Measurements from ENCODE around the gene SLC52A3.
"Not testable (repeated sequence)": the region's sequence is repeated elsewhere in the genome, so short reads cannot be mapped to it uniquely, and the experiment has no call there.

SLC52A3 gene

GRCh38 chr20:725491-725890 lies 42.8 kb downstream of the SLC52A3 start:
- DNase-seq: no peak

DNA sequence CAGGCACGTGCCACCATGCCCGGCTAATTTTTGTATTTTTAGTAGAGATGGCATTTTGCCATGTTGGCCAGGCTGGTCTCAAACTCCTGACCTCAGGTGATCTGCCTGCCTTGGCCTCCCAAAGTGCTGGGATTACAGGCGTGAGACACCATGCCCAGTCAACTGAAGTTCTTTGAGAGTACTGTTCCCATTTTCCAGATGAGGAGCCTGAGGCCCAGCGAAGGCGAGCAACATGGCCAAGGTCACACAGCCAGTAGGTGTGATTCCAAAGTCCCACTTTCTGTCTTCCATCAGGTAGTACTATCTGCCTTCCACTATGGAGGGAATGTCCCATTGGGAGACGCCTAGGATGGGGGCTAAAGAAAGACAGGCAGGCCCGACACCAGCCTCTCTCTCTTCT lies 43.5 kb downstream of the SLC52A3 start:
- not testable (repeated sequence) for DNase-seq

- DNase-seq: no peak
Observed at GRCh38 chr20:723756-724155, 44.5 kb downstream of the SLC52A3 start.

DNA sequence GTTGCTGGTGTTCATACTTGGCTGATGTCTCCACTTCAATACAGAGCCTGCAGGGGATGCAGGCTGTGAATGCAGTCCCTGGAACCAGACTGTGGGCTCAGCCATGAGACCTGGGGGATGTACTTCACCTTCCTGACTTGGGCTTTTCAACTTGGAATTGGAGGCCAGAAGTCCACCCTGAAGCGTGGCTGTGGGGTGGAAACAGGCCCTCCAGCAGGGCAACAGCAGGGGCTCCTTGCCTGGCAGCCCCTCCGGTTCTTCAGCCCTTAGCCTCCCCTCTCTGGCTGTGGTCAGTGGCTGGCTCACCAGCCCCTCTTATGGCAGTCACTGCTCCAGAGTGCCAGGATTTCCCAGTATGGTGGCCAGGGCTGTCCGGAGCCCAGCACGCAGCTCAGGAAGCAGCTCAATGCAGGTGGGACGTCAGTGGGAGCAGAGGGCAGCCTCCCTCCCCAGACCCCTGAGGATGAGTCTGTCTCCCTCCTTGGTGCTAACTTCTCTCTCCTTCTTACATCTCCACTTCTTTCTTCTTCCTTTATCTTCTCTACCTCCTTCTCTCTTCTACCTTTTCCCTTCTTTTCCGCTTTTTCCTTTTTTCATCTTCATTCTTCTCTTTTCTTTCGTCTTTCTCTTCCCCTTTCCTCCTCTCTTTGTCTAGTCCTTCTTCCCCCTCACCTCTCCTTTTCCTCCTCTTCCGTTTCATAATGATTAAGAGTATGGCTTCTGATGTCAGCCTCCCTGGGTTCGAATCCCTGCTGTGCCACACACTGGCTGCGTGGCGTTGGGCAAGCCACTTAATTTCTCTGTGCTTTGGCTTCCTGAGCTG lies 45.3 kb downstream of the SLC52A3 start:
- no peak for DNase-seq

- DNase-seq: no peak
Observed at GRCh38 chr20:721876-722275, 46.4 kb downstream of the SLC52A3 start.

DNA sequence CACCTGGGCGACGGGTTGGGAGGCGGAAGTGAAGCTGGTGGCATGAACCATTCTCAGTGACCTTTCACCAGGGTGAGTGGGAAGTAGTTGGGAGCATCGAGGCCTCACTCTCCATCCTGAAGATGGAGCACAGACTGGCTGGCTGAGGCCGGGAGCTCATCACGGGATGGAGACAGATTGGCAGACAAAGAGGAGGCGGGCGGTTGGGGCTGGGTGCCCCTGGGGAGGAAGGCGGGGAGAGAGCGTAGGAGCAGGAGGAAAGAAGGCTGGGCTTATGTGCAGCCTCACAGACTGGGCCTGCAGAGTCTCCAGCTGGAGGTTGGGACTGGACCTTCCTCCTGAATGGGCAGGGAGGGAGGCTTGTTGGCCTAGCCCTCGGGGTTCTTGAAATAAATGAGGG lies 48.5 kb downstream of the SLC52A3 start:
- no peak for DNase-seq

DNA sequence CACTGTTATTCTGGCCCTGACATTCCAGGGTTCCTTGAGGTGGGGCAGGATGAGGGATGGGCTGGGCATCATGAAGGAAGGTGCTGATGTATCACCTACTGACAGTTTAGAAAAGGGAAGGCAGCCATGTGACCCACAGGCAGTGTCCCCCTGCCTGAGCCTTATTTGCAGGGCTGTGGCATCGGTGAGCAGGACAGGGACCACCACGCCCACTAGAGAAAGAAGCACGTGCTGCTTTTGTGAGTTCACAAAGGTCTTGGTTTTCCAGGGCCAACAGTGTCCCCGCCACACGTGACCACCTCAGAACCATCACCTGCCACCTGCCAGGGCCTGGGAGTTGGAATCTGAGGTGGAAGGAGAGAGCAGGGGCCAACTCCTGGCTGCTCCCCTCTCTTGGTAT lies 49.2 kb downstream of the SLC52A3 start:
- DNase-seq: no peak

GRCh38 chr20:717832-718231 lies 50.5 kb downstream of the SLC52A3 start:
- no peak for DNase-seq

GRCh38 chr20:717271-717670 lies 51.0 kb downstream of the SLC52A3 start:
- no peak for DNase-seq

DNA sequence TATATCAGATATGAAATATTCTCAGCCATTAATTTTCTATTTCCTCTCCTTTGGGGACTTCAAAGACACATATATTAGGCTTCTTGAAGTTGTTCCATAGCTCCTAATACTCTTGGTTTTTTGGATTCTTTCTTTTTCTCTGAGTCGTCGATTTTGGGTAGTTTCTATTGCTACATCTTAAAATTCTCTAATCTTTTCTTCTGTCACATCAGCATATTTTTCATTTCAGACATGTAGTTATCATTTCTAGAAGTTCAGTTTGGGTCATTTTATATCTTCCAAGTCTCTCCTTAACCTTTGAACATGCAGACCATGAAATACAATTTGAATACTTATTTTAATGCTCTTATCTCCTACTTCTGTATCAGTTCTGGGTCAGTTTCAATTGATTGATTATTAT lies 53.8 kb downstream of the SLC52A3 start:
- DNase-seq: no peak

GRCh38 chr20:711576-711975 lies 56.7 kb downstream of the SLC52A3 start:
- no peak for DNase-seq

GRCh38 chr20:710780-711450 lies 57.4 kb downstream of the SLC52A3 start:
- DNase-seq: no peak
